ENCODE data around the gene PRDM16.

GRCh38 chr1:3029991-3030662 is 38.9 kb upstream of the PRDM16 start:
- TF ChIP-seq, protein P1, sequence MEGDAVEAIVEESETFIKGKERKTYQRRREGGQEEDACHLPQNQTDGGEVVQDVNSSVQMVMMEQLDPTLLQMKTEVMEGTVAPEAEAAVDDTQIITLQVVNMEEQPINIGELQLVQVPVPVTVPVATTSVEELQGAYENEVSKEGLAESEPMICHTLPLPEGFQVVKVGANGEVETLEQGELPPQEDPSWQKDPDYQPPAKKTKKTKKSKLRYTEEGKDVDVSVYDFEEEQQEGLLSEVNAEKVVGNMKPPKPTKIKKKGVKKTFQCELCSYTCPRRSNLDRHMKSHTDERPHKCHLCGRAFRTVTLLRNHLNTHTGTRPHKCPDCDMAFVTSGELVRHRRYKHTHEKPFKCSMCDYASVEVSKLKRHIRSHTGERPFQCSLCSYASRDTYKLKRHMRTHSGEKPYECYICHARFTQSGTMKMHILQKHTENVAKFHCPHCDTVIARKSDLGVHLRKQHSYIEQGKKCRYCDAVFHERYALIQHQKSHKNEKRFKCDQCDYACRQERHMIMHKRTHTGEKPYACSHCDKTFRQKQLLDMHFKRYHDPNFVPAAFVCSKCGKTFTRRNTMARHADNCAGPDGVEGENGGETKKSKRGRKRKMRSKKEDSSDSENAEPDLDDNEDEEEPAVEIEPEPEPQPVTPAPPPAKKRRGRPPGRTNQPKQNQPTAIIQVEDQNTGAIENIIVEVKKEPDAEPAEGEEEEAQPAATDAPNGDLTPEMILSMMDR (conservative IDR thresholded peaks at IDR 0.05 in 1 of 2, IDR thresholded peaks at IDR 0.05 in 1 of 2; ENCODE audit: extremely low read depth in 1 of 2, insufficient read depth in 1 of 2, low read depth in 1 of 2, low read length in 2 of 2): no peak
- TF ChIP-seq EZH2 (IDR thresholded peaks at IDR 0.05; ENCODE audit: borderline replicate concordance, low read length): no peak
